Neural cell (in vitro differentiated cells): ENCODE results near the gene OSBPL8.

Experiments used
- CTCF ChIP-seq: fragments of 450-650 bp; IDR thresholded peaks from 2 replicates; pipeline ENCODE4 v1.5.1; 2014; ENCODE audit warnings: antibody characterized with exemption, mild to moderate bottlenecking, moderate library complexity; ENCODE audit not compliant: poor library complexity, severe bottlenecking
- EP300 ChIP-seq: fragments of 450-650 bp; conservative IDR thresholded peaks from 2 replicates; pipeline ENCODE4 v1.6.1; 2014; ENCODE audit warnings: antibody characterized with exemption, mild to moderate bottlenecking, moderate library complexity; ENCODE audit not compliant: poor library complexity, severe bottlenecking

- TF ChIP-seq CTCF, result no peak
- no peak for TF ChIP-seq EP300
Measured at GRCh38 chr12:76471579-76471978, 88.0 kb downstream of the OSBPL8 start.
